Chondrocyte (in vitro differentiated cells): ENCODE results near the gene VRK2. TPM values are rescaled to one million over a fixed set of nuclear protein-coding genes. Genes with fewer than 3 reads are reported as not detected.

Experiments used
- DNase-seq: peaks from one replicate; pipeline ENCODE4 v3.0.0; 2021; ENCODE audit warnings: mixed read lengths, low spot score
- H3K27ac Mint-ChIP-seq: one replicate; pipeline ENCODE4 v1.8.0; 2021; ENCODE audit warnings: mild to moderate bottlenecking, moderate library complexity, mixed read lengths; ENCODE audit not compliant: unreplicated experiment
- H3K27me3 Mint-ChIP-seq: 2 replicates; pipeline ENCODE4 v1.8.0; 2021; ENCODE audit warnings: low read depth, mixed read lengths
- H3K36me3 Mint-ChIP-seq: 2 replicates; pipeline ENCODE4 v1.8.0; 2021; ENCODE audit warnings: low read depth, mixed read lengths
- H3K4me1 Mint-ChIP-seq: 2 replicates; pipeline ENCODE4 v1.8.0; 2021; ENCODE audit warnings: low read depth, mild to moderate bottlenecking, mixed read lengths
- H3K4me3 Mint-ChIP-seq: one replicate; pipeline ENCODE4 v1.8.0; 2021; ENCODE audit warnings: mild to moderate bottlenecking, moderate library complexity, mixed read lengths; ENCODE audit not compliant: unreplicated experiment
- H3K9me3 Mint-ChIP-seq: 2 replicates; pipeline ENCODE4 v1.8.0; 2021; ENCODE audit warnings: low read depth, mixed read lengths
- total RNA-seq: library from RNA; stranded (reverse); gene quantifications from 3 replicates; pipeline ENCODE4 v1.2.1, GENCODE V29; 2021
- TF ChIP-seq, protein P1 (sequence below): fragments of 200-600 bp; sonication (generic); IDR thresholded peaks from 2 replicates; pipeline ENCODE4 v1.5.0; 2021; ENCODE audit warnings: antibody characterized with exemption, mild to moderate bottlenecking, moderate library complexity

The VRK2 gene
- total RNA-seq, 1 donor from 2014 or later: 19.3 TPM

DNA sequence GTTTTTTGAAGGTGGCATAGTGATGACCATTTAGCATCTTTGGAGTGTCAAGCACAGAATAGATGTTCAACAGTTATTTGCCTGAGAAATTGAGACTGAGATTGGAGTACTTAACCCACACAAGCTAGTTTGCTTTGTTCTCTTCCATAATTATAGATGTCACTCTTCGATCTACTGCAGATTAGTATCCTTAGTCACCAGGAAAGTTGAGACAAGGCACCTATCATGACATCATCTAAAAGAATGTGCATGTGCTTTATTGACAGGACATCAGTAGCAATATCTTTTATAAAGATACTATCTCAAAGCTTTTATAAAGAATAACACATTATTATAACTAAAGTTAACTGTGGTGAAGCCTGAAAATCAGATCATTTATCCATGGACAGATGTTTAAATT lies 6.4 kb downstream of the VRK2 start:
- Mint-ChIP-seq H3K27me3 (no peaks in the 10 kb centered on the region), H3K36me3 (peaks cover 5% of the 10 kb centered on the region), H3K9me3 (no peaks in the 10 kb centered on the region), H3K4me3 (no peak overlapping the region), H3K4me1 (peaks cover 7% of the 10 kb centered on the region), H3K27ac (no peak overlapping the region)
- TF ChIP-seq, protein P1, sequence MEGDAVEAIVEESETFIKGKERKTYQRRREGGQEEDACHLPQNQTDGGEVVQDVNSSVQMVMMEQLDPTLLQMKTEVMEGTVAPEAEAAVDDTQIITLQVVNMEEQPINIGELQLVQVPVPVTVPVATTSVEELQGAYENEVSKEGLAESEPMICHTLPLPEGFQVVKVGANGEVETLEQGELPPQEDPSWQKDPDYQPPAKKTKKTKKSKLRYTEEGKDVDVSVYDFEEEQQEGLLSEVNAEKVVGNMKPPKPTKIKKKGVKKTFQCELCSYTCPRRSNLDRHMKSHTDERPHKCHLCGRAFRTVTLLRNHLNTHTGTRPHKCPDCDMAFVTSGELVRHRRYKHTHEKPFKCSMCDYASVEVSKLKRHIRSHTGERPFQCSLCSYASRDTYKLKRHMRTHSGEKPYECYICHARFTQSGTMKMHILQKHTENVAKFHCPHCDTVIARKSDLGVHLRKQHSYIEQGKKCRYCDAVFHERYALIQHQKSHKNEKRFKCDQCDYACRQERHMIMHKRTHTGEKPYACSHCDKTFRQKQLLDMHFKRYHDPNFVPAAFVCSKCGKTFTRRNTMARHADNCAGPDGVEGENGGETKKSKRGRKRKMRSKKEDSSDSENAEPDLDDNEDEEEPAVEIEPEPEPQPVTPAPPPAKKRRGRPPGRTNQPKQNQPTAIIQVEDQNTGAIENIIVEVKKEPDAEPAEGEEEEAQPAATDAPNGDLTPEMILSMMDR: no peak
- no peak for DNase-seq

DNA sequence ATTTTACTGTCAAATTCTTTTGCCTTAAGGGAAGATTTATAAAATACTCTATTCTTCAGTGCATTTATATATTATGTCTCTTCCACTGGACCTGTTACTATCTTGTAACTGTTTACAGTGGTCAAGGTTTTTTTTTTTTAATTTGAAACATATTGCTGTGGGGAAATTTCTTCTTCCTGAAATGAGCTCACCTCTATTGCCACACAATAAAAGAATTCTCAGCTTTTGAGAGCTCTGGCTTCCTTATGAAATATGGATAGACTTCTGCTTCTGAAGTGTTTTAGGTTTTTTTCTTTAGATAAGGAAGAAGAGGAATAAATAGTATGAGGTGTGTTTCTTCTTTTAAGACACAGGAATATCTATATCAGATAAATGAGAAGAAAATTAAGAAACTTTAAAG lies 7.7 kb downstream of the VRK2 start:
- Mint-ChIP-seq H3K36me3 (peaks cover 7% of the 10 kb centered on the region), H3K27ac (no peak overlapping the region), H3K27me3 (no peaks in the 10 kb centered on the region), H3K4me1 (no peaks in the 10 kb centered on the region), H3K4me3 (no peak overlapping the region), H3K9me3 (no peaks in the 10 kb centered on the region)
- no peak for DNase-seq
- TF ChIP-seq, protein P1: no peak

DNA sequence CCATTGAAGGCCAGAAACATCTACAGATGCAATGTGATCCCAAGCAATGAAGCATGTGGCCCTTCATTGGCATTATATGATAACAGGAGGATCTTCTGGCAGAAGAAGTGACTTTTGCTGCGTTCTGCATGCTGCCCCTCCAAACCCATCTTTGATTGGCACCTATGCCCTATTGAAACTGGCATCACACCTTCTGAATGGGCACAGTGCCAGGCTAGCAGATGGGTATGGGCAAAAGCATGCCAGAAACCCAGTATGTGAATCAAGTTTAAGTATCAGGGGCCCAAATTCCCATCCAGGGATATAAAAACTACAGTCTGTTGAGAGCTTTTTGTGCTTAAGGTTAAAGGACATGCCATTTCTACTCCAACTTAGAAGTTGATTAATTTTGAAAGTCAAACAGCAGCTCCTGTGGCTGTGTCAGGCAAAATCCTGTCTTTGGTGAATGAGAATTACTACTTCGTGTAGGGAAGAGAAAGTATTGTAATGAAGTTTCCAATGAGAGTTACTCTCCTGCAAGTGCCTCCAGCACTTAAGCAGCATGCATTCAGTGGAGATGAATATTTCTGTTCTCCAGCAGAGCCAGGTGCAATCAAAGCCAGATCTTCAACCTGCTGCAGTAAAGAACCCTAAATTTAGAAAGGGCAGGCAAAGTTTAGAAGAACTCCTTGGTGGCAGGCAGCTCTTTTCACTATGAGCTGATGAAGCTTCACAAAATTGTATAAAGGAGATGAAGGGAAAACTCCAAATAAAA lies 8.6 kb downstream of the VRK2 start:
- no peak for DNase-seq
- TF ChIP-seq, protein P1: no peak
- Mint-ChIP-seq H3K4me1 (peaks cover under 1% of the 10 kb centered on the region), H3K27ac (no peak overlapping the region), H3K36me3 (peaks cover 7% of the 10 kb centered on the region), H3K9me3 (no peaks in the 10 kb centered on the region), H3K27me3 (no peaks in the 10 kb centered on the region), H3K4me3 (no peak overlapping the region)

DNA sequence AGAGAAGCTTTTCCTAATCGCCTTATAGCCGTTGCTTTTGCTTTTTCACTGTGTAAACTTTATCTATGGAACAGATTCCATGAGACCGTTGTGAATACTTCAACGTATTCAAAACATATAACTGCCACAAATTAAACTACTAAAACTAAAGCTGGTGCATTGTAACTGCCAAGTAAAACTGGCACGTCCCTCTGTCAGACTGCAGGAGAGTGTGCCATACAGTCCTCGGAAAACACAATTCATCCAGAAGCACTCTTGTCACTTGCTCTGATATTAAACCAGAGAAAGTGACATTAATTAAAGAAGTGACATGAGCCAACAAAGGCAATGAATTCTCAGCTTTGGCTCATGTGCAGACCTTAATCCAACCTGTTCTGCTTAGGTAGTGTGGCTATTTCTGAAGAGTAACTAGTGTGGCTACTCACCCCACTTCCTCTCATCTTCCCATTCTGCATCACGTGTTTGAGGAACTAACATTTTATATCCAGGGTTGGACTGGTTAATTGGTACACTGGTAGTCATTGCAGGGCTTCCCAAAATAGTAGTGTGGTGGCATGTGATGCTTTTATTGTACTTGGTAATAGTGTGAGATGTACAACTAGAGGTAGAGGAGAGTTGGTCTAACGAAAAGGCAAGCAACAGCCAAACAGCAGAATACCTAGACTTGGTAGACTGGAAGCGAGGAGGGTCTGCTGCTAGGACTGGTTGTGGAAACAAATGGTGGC lies 9.7 kb downstream of the VRK2 start:
- H3K27ac Mint-ChIP-seq: no peak overlapping the region
- TF ChIP-seq, protein P1: no peak

DNA sequence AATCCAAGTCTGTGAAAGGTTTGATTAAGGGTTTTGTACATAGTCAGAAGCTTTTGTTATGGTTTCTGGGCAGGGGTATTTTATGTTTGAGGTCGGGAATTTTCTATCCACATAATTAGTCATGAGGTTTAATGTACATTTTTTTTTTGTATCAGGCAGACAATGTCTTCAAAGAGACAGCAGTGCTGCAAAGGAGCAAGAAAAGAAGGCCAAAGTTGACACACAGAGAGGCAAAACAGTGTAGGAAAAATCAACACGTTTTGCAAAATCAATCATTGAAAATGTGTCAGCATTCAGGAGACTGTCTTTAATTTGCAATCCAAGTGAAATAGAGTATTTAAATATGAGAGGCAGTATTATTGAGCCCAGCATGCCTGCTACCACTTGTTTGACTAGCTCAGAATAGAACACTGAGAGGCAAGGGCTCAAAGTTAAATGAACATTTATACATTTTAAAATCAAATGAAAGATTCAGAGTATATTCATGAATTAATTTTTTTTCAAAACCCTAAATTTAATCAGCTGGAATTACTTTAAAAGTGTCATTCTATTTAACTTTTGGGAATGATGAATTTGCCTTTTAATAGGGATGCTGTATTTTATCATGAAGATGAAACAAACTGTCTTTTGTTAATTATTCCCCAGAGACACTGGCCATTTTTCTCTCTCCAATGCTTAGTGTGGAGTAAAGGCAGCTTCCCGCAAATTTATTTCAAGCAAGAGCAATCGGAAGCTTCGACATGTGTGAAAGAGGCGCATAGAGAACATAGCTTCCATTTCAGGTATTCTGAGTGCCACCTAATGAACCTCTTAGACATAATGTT lies 11.3 kb downstream of the VRK2 start:
- DNase-seq: no peak
- H3K4me3 Mint-ChIP-seq: no peak overlapping the region
- H3K4me1 Mint-ChIP-seq: peaks cover 3% of the 10 kb centered on the region
- H3K27me3 Mint-ChIP-seq: no peaks in the 10 kb centered on the region
- H3K27ac Mint-ChIP-seq: no peak overlapping the region
- TF ChIP-seq, protein P1: no peak
- peaks cover 10% of the 10 kb centered on the region for H3K36me3 Mint-ChIP-seq
- no peaks in the 10 kb centered on the region for H3K9me3 Mint-ChIP-seq

More for the DNA sequence above, 9.7 kb downstream of the VRK2 start:
- Mint-ChIP-seq H3K9me3 (no peaks in the 10 kb centered on the region), H3K36me3 (peaks cover 9% of the 10 kb centered on the region), H3K27me3 (no peaks in the 10 kb centered on the region), H3K4me3 (no peak overlapping the region), H3K4me1 (peaks cover 3% of the 10 kb centered on the region)
- no peak for DNase-seq
